Measurements from ENCODE around the gene SPATA6.
"Not testable (repeated sequence)": the region's sequence is repeated elsewhere in the genome, so short reads cannot be mapped to it uniquely, and the experiment has no call there.

The SPATA6 gene

GRCh38 chr1:48302652-48303051 lies 169.4 kb downstream of the SPATA6 start:
- no peak for DNase-seq (ENCODE audit: extremely low read depth, insufficient read length)
- Histone ChIP-seq H3K27me3 (replicated peaks; ENCODE audit: control insufficient read depth, insufficient read depth, low read length) (no peaks in the 10 kb centered on the region), H3K36me3 (ENCODE audit: control insufficient read depth, insufficient read depth, low read length) (no peaks in the 10 kb centered on the region), H3K4me3 (replicated peaks; ENCODE audit: low read depth, low read length) (no peak overlapping the region)
- no peak for TF ChIP-seq CTCF (IDR thresholded peaks at IDR 0.05; ENCODE audit: insufficient read depth, low read length, poor library complexity, severe bottlenecking)

DNA sequence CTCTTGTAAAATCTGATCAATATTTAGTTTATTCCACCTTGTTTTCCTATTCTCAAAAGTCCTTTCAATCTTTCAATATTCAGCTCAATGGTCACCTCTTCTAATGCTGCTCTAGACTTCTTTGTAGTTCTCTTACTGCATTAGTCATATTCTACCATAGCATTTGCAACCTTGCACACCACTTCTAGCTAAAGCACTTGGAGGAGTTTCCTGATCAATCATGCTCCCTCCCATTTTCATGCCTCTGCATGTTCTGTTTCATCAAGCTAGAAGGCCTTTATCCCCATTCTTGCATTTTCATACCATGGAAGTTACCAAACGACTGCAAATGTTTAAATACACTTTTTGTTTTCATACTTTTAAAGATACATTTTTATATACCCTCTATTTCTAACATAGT lies 177.3 kb downstream of the SPATA6 start:
- no peak for TF ChIP-seq CTCF (IDR thresholded peaks at IDR 0.05; ENCODE audit: insufficient read depth, low read length, poor library complexity, severe bottlenecking)
- H3K4me3 ChIP-seq (replicated peaks; ENCODE audit: low read depth, low read length): no peak overlapping the region
- H3K36me3 ChIP-seq (ENCODE audit: control insufficient read depth, insufficient read depth, low read length): no peaks in the 10 kb centered on the region
- no peak for DNase-seq (ENCODE audit: extremely low read depth, insufficient read length)
- no peaks in the 10 kb centered on the region for H3K27me3 ChIP-seq (replicated peaks; ENCODE audit: control insufficient read depth, insufficient read depth, low read length)

DNA sequence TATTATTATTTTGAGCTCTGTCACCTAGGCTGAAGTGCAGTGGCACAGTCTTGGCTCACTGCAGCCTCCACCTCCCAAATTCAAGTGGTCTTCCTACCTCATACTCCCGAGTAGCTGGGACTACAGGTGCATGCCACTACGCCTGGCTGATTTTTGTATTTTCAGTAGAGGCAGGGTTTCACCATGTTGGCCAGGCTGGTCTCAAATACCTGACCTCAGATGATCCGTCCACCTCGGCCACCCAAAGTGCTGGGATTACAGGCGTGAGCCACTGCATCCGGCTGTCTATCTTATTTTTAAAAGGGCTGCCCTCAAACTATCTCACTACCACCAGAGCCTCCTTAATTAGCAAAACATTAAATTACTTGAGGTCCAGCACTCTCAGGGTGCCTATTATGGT lies 177.9 kb downstream of the SPATA6 start:
- not testable (repeated sequence) for H3K27me3 ChIP-seq (replicated peaks; ENCODE audit: control insufficient read depth, insufficient read depth, low read length); H3K4me3 ChIP-seq (replicated peaks; ENCODE audit: low read depth, low read length); DNase-seq (ENCODE audit: extremely low read depth, insufficient read length); H3K36me3 ChIP-seq (ENCODE audit: control insufficient read depth, insufficient read depth, low read length)

- H3K4me3 ChIP-seq (replicated peaks; ENCODE audit: low read depth, low read length): no peak overlapping the region
- H3K36me3 ChIP-seq (ENCODE audit: control insufficient read depth, insufficient read depth, low read length): no peaks in the 10 kb centered on the region
- DNase-seq (ENCODE audit: extremely low read depth, insufficient read length): no peak
- no peaks in the 10 kb centered on the region for H3K27me3 ChIP-seq (replicated peaks; ENCODE audit: control insufficient read depth, insufficient read depth, low read length)
- no peak for TF ChIP-seq CTCF (IDR thresholded peaks at IDR 0.05; ENCODE audit: insufficient read depth, low read length, poor library complexity, severe bottlenecking)
These were observed 179.3 kb downstream of the SPATA6 start for GRCh38 chr1:48292706-48293105.

GRCh38 chr1:48291421-48291820 lies 180.6 kb downstream of the SPATA6 start:
- TF ChIP-seq CTCF (IDR thresholded peaks at IDR 0.05; ENCODE audit: insufficient read depth, low read length, poor library complexity, severe bottlenecking): no peak
- Histone ChIP-seq H3K36me3 (ENCODE audit: control insufficient read depth, insufficient read depth, low read length) (no peaks in the 10 kb centered on the region), H3K4me3 (replicated peaks; ENCODE audit: low read depth, low read length) (no peak overlapping the region), H3K27me3 (replicated peaks; ENCODE audit: control insufficient read depth, insufficient read depth, low read length) (no peaks in the 10 kb centered on the region)
- no peak for DNase-seq (ENCODE audit: extremely low read depth, insufficient read length)

DNA sequence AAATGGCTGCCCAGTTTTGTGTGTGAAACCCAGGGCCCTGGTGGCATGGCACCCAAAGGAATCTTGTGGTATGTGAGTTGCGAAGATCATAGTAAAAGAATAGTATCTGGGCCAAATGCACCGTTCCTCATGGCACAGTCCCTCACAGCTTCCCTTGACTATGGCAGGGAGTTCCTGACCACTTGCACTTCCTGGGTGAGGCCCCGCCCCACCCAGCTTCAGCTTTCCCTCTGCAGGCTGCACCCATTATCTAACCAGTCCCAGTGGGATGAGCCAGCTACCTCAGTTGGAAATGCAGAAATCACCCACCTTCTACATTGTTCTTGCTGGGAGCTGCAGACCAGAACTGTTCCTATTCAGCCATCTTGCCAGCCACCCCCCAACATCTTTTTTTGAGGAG lies 186.5 kb downstream of the SPATA6 start:
- Histone ChIP-seq H3K4me3 (replicated peaks; ENCODE audit: low read depth, low read length) (no peak overlapping the region), H3K36me3 (ENCODE audit: control insufficient read depth, insufficient read depth, low read length) (no peaks in the 10 kb centered on the region), H3K27me3 (replicated peaks; ENCODE audit: control insufficient read depth, insufficient read depth, low read length) (no peaks in the 10 kb centered on the region)
- DNase-seq (ENCODE audit: extremely low read depth, insufficient read length): no peak
- no peak for TF ChIP-seq CTCF (IDR thresholded peaks at IDR 0.05; ENCODE audit: insufficient read depth, low read length, poor library complexity, severe bottlenecking)

Measured in GM06990 (cell line).